ENCODE data around the gene PCYT1B. TPM values are rescaled to one million over a fixed set of nuclear protein-coding genes. Genes with fewer than 3 reads are reported as not detected.
"Not testable (repeated sequence)": the region's sequence is repeated elsewhere in the genome, so short reads cannot be mapped to it uniquely, and the experiment has no call there.

The PCYT1B gene
- total RNA-seq, 4 donors from 2014 or later: 0.13 to 3.5 (median 1.7) TPM

DNA sequence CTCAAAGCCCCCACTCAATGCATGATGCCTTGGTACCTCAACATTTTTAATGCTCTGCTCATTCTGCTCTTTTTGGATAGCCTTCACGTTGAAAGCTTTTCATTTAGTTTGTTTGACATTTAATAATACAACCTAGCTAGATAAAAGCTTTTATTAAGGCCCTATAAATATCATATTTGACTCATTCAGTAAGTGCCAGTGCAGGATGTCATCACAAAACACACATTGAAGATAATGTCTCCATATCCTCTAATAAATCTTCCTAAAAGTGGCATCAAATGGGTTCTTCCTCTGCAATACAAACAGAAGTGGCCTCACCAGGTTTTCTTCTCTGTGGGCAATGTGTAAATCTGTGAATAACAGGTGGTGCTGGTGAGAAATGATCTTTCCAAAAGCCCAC is 12.0 kb upstream of the PCYT1B start:
- 24 to 40% methylated on average over 1 of the region's 1 CpG for WGBS, 2 donors

DNA sequence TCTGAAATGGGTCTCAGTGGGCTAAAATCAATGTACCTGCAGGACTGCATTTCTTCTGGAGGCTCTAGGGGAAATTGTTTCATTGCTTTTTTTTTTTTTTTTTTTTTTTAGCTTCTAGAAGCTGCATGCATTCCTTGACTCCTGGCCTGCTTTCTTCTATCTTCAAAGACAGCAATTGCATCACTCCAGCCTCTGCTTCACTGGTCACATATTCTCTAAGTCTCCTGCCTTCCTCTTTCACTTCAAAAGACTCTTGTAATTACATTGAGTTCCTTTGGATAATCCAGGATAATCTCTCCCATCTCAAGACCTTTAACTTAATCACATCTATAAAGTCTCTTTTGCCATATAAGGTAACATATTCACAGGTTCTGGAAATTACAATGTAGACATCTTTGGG is 11.3 kb upstream of the PCYT1B start:
- Histone ChIP-seq H3K27me3 (no peaks in the 10 kb centered on the region), H3K27ac (no peak overlapping the region), H3K9me3 (no peaks in the 10 kb centered on the region), H3K36me3 (no peaks in the 10 kb centered on the region), H3K4me3 (no peak overlapping the region), H3K4me1 (no peaks in the 10 kb centered on the region)
- no peak for DNase-seq
- intact Hi-C loops (cut with DNase I): no loop called here
- no peak for TF ChIP-seq POLR2A (IDR thresholded peaks at IDR 0.05)
- TF ChIP-seq, protein P1, sequence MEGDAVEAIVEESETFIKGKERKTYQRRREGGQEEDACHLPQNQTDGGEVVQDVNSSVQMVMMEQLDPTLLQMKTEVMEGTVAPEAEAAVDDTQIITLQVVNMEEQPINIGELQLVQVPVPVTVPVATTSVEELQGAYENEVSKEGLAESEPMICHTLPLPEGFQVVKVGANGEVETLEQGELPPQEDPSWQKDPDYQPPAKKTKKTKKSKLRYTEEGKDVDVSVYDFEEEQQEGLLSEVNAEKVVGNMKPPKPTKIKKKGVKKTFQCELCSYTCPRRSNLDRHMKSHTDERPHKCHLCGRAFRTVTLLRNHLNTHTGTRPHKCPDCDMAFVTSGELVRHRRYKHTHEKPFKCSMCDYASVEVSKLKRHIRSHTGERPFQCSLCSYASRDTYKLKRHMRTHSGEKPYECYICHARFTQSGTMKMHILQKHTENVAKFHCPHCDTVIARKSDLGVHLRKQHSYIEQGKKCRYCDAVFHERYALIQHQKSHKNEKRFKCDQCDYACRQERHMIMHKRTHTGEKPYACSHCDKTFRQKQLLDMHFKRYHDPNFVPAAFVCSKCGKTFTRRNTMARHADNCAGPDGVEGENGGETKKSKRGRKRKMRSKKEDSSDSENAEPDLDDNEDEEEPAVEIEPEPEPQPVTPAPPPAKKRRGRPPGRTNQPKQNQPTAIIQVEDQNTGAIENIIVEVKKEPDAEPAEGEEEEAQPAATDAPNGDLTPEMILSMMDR (IDR thresholded peaks at IDR 0.05): no peak

More for the DNA sequence above, 12.0 kb upstream of the PCYT1B start:
- Histone ChIP-seq H3K27me3 (no peaks in the 10 kb centered on the region), H3K27ac (no peak overlapping the region), H3K36me3 (no peaks in the 10 kb centered on the region), H3K4me3 (no peak overlapping the region), H3K9me3 (no peaks in the 10 kb centered on the region), H3K4me1 (no peaks in the 10 kb centered on the region)
- no peak for TF ChIP-seq POLR2A (IDR thresholded peaks at IDR 0.05)
- TF ChIP-seq, protein P1 (IDR thresholded peaks at IDR 0.05): no peak
- DNase-seq: no peak
- intact Hi-C loops (cut with DNase I): no loop called here

DNA sequence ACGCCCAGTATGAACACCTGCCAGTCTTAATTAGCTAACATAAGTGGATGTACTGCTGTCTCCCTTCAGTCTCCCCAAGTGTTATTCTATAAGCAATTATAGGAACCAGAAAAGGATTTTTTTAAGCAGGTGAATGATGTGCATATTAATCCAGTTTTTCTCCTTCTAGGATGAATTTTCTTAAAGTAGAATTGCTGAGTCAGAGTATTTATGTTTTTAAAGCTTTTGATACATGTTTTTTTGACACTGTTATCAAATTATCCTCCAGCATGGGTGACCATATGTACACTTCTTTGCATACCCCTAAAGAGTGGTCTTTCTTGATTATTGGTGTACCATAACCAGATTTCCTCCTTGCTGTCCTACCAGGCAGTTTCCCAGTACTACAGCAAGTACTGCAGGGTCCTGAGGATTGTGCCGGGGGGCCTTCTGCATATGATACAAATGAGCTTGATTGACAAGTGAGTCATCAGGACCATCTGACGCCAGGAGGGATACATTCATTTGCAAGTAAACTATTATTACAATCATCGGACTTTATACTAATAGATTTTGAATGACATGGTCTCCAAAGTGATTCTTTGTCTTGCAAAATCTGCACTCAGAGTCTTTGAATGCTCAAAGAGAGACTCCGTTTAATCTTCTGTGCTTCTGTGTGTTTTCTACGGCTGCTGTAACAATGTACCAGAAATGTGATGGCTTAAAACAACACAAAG is 10.7 kb upstream of the PCYT1B start:
- H3K27me3 ChIP-seq: no peaks in the 10 kb centered on the region

DNA sequence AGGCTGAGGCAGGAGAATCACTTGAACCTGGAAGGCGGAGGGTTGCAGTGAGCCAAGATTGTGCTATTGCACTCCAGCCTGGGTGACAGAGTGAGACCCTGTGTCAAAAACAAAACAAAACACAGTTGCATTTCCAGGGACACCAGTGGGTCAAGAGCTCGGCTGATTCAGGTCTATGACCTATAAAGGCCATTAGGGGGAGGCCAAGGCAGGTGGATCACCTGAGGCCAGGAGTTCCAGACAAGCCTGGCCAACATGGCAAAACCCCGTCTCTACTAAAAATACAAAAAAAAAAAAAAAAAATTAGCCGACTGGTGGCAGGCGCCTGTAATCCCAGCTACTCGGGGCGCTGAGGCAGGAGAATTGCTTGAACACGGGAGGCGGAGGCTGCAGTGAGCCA is 8.5 kb upstream of the PCYT1B start:
- H3K36me3 ChIP-seq; H3K27ac ChIP-seq; H3K27me3 ChIP-seq; intact Hi-C loops (cut with DNase I); H3K4me1 ChIP-seq; H3K9me3 ChIP-seq; H3K4me3 ChIP-seq; DNase-seq: not testable (repeated sequence)
- WGBS, 2 donors: 61 to 80% methylated on average over 3 to 9 of the region's 9 CpGs

More for the DNA sequence above, 10.7 kb upstream of the PCYT1B start:
- intact Hi-C loops (cut with DNase I): no loop called here
- no peak overlapping the region for H3K27ac ChIP-seq
- no peaks in the 10 kb centered on the region for H3K36me3 ChIP-seq
- WGBS, 2 donors: 58 to 60% methylated on average over 6 of the region's 6 CpGs
- DNase-seq: no peak
- H3K4me3 ChIP-seq: no peak overlapping the region
- no peaks in the 10 kb centered on the region for H3K9me3 ChIP-seq
- H3K4me1 ChIP-seq: no peaks in the 10 kb centered on the region
- TF ChIP-seq, protein P1 (IDR thresholded peaks at IDR 0.05): no peak
- no peak for TF ChIP-seq POLR2A (IDR thresholded peaks at IDR 0.05)

DNA sequence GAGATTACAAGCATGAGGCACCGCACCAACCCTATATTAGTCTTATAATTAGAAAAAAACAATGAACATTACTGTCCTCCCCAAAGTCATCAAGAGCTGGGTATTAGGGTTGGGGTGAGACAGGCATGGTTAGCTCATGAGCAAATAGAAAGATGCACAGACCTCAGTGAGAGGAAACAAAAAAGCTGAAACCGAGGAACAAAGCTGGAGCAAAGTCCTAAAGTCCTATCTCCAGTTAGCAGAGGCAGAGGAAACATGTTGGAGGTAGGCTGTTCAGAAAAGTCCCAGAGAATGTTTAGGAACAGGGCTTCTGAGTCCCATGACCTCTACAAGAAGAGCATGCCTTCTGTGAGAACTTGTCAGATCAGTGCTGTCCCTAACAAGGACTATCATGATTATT is 4.6 kb upstream of the PCYT1B start:
- no peak for DNase-seq
- Histone ChIP-seq H3K4me3 (no peak overlapping the region), H3K27me3 (peaks cover 0 to 14% (median 0%) of the 10 kb centered on the region in 4 donors), H3K9me3 (no peaks in the 10 kb centered on the region), H3K4me1 (peaks cover 0 to 11% (median 4%) of the 10 kb centered on the region in 3 donors), H3K36me3 (no peaks in the 10 kb centered on the region), H3K27ac (no peak overlapping the region)
- 77 to 89% methylated on average over 1 of the region's 2 CpGs for WGBS, 2 donors
- intact Hi-C loops (cut with DNase I): no loop called here
- TF ChIP-seq, protein P1 (IDR thresholded peaks at IDR 0.05): no peak
- no peak for TF ChIP-seq POLR2A (IDR thresholded peaks at IDR 0.05)
